ENCODE measurements around the gene NXF1.
"Not testable (repeated sequence)": the region's sequence is repeated elsewhere in the genome, so short reads cannot be mapped to it uniquely, and the experiment has no call there.

Gene NXF1

DNA sequence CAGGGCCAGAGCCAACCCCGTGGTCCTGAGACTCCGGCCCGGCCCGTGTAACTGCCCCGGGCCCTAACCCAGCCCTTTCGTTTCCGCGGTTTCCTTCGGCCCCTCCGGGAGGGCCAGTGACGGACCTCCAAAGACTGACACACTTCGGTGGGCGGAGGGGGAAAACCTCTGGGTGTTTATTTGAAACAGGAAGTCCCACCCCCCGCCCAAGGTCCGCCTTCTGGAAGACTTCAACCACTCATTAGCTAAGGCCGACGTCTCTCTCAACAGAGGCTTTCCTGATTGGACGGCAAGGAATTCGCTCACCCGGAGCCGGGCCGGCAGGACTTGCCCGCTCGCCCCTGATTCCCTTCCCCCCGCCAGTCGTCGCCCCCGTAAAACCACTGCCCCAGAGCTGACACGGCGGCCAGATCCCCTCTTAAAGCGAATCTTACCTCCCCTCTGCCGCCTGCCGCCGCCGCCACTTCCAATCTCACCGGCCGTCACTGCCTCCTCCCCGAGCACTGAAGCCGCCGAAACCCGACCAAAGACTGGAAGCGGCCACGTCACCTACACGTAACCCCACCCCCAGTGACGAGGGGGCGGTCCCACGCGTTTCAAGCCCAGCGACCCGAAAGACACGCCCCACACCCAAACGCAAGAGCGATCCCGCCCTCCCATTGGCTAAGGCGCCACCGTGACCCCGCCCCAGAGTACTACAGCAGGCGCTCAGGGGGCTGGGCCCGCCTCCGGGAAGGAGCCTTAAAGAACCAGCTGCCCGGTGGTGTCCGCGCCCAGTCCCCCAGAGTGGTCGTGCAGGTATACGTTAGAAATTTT lies 26.5 kb upstream of the NXF1 start, which contains the start of gene STX5:
Gene STX5 (minus strand): TSS at position 532 of the 816 bp plus-strand sequence. CDS start 808 bp downstream, outside the sequence.
- DNase-seq: peak; percentile 96

GRCh38 chr11:62830904-62831519 lies 25.8 kb upstream of the NXF1 start:
- no peak for DNase-seq

DNA sequence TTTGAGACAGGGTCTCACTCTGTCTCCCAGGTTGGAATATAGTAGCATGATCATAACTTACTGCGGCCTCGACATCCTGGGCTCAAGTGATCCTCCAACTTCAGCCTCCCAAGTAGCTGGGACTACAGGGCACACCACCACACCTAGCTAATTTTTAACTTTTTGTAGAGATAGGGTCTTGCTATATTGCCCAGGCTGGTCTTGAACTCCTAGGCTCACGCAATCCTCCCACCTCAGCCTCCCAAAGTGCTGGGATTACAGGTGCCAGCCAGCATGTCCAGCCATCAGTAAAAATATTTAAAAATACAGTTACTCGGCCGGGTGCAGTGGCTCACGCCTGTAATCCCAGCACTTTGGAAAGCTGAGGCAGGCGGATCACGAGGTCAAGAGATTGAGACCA lies 22.9 kb upstream of the NXF1 start:
- not testable (repeated sequence) for DNase-seq

GRCh38 chr11:62823677-62824076 lies 18.4 kb upstream of the NXF1 start:
- DNase-seq: no peak

DNA sequence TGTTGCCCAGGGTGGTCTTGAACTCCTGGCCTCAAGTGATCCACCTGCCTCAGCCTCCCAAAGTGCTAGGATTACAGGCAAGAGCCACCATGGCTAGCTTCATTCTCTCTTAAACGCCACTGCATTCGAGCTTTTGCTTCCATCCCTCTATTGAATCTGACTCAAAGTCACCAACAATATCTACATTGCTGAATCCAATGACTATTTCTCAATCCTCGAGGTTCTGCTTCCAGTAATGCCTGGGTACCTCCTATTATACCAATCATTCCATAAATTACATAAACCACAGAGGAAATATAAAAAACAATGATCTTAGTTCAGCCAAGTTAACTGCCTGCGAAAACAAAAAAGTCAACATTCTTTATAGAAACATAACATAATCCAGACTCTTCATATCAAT lies 11.9 kb upstream of the NXF1 start:
- DNase-seq: no peak

DNA sequence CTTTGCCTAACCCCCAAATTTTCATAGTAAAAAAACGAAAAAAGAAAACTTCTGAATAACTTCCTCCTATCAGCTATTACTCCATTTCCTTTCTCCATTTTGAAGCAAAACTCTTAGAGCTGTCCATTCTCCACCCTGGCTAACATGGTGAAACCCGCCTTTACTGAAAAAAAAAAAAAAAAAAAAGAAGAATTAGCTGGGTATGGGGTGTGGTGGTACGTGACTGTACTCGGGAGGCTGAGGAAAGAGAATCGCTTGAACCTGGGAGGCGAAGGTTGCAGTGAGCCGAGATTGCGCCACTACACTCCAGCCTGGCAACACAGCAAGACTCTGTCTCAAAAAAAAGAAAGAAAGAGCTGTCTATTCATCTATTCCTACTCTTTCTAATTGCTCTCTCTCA lies 11.3 kb upstream of the NXF1 start:
- no peak for DNase-seq

- no peak for DNase-seq
Measured at GRCh38 chr11:62811659-62812058, 6.4 kb upstream of the NXF1 start.

DNA sequence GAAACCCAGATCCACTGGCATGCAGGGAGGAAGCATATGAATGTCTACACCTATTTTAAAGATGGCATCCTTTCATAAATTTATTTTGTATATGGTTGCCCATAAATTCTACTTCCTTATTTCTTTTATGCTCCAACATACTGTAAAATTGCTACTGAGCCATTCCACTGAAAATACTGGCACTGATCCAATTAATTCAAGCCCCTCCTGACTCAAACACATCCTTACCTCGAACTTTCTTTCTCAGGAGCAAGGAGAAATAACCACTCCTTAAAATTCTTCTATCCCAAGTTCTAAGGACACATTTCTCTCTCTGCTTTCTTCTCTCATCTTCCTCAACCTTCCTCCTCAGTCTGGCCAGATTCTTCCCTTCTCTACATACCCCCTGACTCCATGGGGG lies 5.5 kb upstream of the NXF1 start:
- no peak for DNase-seq

- DNase-seq: no peak
Measured at GRCh38 chr11:62806611-62807121, 1.4 kb upstream of the NXF1 start.

DNA sequence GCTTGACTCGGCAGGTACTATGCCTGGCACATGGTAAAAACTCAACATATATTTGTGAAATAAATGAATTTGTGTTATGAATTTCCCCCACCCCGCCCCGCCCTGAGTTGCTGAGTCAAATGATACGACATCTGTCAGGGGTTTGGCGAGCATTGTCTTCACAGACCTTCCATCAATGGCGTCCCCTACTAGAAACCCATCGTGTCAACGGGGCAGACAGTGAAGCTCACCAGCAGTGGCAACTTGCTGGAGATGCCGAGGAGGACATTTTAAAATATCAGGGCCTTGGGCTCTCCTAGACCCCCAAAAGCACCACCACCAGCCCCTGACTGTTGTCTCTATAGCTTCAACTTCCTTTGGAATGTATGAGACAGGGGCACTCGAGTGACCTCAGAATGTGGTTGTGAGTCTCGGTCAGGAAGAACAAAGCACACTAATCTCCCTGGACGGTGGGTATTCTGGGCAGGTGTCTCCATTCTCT lies 761 bp upstream of the NXF1 start:
- peak; percentile 65 for DNase-seq

- no peak for DNase-seq
Measured at GRCh38 chr11:62804310-62805075, 747 bp downstream of the NXF1 start.

DNA sequence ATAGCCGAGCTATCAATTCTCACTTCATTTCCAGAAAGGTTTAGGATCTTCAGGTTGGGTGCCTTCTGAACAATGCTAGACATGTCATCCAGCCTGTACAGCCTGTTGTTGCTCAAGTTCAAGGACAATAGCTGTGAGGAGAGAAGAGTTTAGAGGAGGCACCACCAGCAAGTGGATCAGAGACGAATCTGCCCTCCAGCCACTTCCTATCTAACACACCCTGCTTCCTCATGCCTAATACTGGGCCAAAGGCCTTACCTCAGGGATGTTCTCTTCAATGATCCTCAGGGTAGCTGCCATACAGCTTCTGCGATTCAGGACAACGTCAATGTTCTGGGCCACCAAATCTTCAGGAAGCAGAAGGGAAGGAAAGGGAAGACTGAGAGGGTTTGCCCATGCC lies 4.2 kb downstream of the NXF1 start:
- no peak for DNase-seq

DNA sequence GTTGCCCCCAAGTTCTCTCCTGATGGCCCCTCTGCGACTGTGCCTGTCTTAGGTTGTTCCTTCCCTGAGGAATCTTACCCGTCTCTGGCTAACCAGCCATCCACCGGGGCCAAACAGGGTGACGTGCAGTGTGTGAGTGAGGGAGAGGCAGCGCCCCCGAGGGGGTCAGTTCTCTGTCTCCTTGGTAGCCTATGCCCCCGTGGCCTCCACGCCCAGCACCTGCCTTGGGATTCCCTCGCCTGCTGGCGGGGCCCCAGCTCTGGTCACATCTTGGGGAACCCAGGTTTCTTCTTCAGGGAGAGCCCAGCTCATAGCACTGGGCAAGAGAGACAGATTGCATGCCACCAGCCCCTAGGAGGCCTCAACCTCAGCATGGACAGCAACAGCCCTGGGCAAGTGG lies 5.8 kb downstream of the NXF1 start:
- no peak for DNase-seq

- DNase-seq: no peak
Measured at GRCh38 chr11:62796281-62796680, 9.0 kb downstream of the NXF1 start.

DNA sequence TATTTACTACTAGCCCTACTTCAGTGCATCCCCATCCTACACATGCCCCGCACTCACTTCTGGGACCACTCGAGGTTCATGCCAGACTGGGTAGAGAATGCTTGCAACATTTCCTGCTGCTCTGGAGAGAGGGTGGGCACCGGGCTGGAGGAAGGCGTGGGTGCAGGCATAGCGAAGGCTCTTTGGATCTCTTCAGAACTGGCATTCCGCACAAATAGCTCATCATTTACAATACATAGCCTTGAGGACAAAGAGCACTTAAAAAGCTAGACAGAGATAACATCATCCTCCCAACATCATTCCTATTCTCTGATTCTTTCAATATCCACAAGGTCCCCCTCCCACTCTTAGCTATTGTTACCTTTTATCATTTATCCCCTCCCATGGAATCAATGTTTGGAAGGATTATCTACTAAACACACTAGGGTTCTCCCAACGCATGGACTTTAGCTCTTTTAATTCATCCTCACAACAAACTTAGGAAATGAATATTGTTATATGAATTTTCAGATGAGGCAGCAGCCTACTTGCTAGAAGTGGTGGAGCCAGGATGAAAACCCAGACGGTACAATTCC lies 11.0 kb downstream of the NXF1 start:
- DNase-seq: no peak

DNA sequence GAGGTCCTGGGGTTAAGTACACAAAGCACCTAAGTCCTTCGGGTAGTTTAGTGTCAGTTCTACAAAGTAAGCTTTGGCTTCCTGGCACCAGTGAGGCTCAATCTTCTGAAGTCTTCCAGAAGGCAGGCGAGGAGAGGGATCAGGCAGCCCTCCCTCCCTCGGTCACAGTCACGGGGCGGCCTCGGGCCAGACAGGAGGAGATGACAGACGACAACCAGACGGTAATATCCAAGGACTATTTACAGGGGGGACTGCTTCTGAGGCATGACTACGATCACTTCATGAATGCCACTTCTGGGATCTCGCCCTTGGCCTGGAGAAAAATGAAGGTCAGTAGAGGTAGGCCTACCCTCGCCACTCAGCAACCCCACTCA lies 13.1 kb downstream of the NXF1 start:
- DNase-seq: no peak

GRCh38 chr11:62791501-62792201 lies 13.6 kb downstream of the NXF1 start, which contains the start of gene TMEM223:
TSS of gene TMEM223 (minus strand) at chr11:62792006. CDS start at chr11:62791994, 12 bp downstream.
- peak; percentile 77 for DNase-seq

GRCh38 chr11:62789576-62789975 lies 15.7 kb downstream of the NXF1 start:
- no peak for DNase-seq

DNA sequence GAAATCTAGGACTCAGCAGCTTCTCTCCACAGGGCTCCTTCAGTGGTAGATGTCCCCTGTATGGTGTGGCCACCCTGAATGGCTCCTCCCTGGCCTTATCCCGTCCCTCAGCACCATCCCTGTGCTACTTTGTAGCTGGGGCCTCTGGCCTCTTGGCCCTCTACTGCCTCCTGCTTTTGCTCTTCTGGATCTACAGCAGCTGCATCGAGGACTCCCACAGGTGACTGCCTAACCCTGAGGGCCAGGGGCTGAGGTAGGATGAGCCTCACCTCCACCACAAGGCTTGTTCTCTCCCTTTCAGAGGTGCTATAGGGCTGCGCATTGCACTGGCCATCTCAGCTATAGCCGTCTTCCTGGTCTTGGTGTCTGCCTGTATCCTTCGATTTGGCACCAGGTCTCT lies 16.2 kb downstream of the NXF1 start:
- DNase-seq: no peak

GRCh38 chr11:62787005-62787759 lies 18.1 kb downstream of the NXF1 start, which contains the start of gene TMEM179B:
TSS of gene TMEM179B (plus strand) at chr11:62787402. CDS start at chr11:62787432, 30 bp downstream.
- DNase-seq: peak; percentile 97

DNA sequence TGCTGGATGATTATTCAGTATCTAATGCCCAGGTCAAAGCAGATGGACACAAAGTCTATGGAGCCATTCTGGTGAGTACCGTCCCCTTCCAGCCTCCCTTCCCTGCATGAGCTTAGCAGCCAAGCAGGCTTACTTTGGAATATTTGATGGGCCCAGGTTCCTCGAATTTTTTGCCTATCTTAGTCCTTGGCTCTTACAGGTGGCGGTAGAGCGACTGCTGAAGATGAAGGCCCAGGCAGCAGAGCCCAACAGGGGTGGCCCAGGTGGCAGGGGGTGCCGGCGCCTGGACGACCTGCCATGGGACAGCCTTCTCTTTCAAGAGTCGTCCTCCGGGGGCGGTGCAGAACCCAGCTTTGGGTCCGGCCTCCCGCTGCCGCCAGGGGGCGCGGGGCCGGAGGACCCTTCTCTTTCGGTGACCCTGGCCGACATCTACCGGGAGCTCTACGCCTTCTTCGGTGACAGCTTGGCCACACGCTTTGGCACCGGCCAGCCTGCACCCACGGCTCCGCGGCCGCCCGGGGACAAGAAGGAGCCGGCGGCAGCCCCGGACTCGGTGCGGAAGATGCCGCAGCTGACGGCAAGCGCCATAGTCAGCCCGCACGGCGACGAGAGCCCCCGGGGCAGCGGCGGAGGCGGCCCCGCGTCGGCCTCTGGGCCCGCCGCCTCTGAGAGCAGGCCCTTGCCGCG lies 18.8 kb downstream of the NXF1 start:
- peak; percentile 78 for DNase-seq
